ENCODE data around the gene ASXL1.

ASXL1 gene

GRCh38 chr20:32466739-32467505 is 108.8 kb downstream of the ASXL1 start:
- DNase-seq, result peak in 5 of 14 donors; percentile 33 to 67 (median 64)

- no peak for DNase-seq
These were observed 109.6 kb downstream of the ASXL1 start for GRCh38 chr20:32467506-32468312.

- no peak for DNase-seq
These were observed 110.1 kb downstream of the ASXL1 start for GRCh38 chr20:32468313-32468640.

- peak in 1 of 14 donors; percentile 12 for DNase-seq
These were observed 110.7 kb downstream of the ASXL1 start for GRCh38 chr20:32468860-32469259.

- DNase-seq, result no peak
These were observed 112.1 kb downstream of the ASXL1 start for GRCh38 chr20:32470025-32470861.

GRCh38 chr20:32470940-32471339 is 112.8 kb downstream of the ASXL1 start:
- DNase-seq, result peak in 1 of 14 donors; percentile 14

GRCh38 chr20:32472581-32473207 is 114.6 kb downstream of the ASXL1 start:
- DNase-seq, result no peak

GRCh38 chr20:32473231-32474008 is 115.3 kb downstream of the ASXL1 start:
- DNase-seq, result peak in 2 of 14 donors; percentile 14 to 23

- peak in 2 of 14 donors; percentile 30 to 56 for DNase-seq
These were observed 116.0 kb downstream of the ASXL1 start for GRCh38 chr20:32474009-32474716.

- DNase-seq, result peak in 1 of 14 donors; percentile 44
These were observed 116.5 kb downstream of the ASXL1 start for GRCh38 chr20:32474717-32474966.

GRCh38 chr20:32474967-32475811 is 117.1 kb downstream of the ASXL1 start:
- peak in 10 of 14 donors; percentile 43 to 81 (median 66) for DNase-seq

- no peak for DNase-seq
These were observed 118.8 kb downstream of the ASXL1 start for GRCh38 chr20:32476684-32477593.

GRCh38 chr20:32477594-32478512 is 119.7 kb downstream of the ASXL1 start:
- peak in 1 of 14 donors; percentile 32 for DNase-seq

- no peak for DNase-seq
These were observed 120.4 kb downstream of the ASXL1 start for GRCh38 chr20:32478576-32478975.

- no peak for DNase-seq
These were observed 120.9 kb downstream of the ASXL1 start for GRCh38 chr20:32479012-32479411.

GRCh38 chr20:32479697-32480171 is 121.6 kb downstream of the ASXL1 start:
- no peak for DNase-seq

GRCh38 chr20:32480371-32481241 is 122.5 kb downstream of the ASXL1 start:
- DNase-seq, result peak in 1 of 14 donors; percentile 46

Measured in C1 segment of cervical spinal cord (tissue), 14 donors.